Endodermal cell (in vitro differentiated cells): ENCODE results near the gene HMCES. TPM values are rescaled to one million over a fixed set of nuclear protein-coding genes. Genes with fewer than 3 reads are reported as not detected.
A peak's percentile ranks its signal among the peaks of the same experiment; 100 is the strongest.

Source experiments
- DNase-seq: peaks from one replicate; pipeline ENCODE4 v3.0.0-alpha.2; 2017
- H3K27ac ChIP-seq: 2 replicates; pipeline ENCODE4 v1.5.1; 2013; ENCODE audit warnings: mild to moderate bottlenecking, low read depth, low read length, moderate library complexity
- H3K27me3 ChIP-seq: 2 replicates; pipeline ENCODE4 v1.6.1; 2013; ENCODE audit warnings: mild to moderate bottlenecking, low read length, moderate library complexity; ENCODE audit not compliant: insufficient read depth, control insufficient read depth, poor library complexity, severe bottlenecking
- H3K36me3 ChIP-seq: 2 replicates; pipeline ENCODE4 v1.7.0; 2013; ENCODE audit warnings: mild to moderate bottlenecking, low read length, moderate library complexity; ENCODE audit not compliant: control insufficient read depth, insufficient read depth
- H3K4me1 ChIP-seq: one replicate; pipeline ENCODE4 v1.7.0; 2013; ENCODE audit warnings: low read length; ENCODE audit not compliant: control insufficient read depth, insufficient read depth
- H3K4me3 ChIP-seq: 2 replicates; pipeline ENCODE4 v1.5.1; 2013; ENCODE audit warnings: mild to moderate bottlenecking, low read length, moderate library complexity
- H3K9ac ChIP-seq: 2 replicates; pipeline ENCODE4 v1.6.1; 2013; ENCODE audit warnings: mild to moderate bottlenecking, low read length, moderate library complexity; ENCODE audit not compliant: poor library complexity, severe bottlenecking; ENCODE audit errors: extremely low read depth
- H3K9me3 ChIP-seq: 2 replicates; pipeline ENCODE4 v1.6.1; 2013; ENCODE audit warnings: mild to moderate bottlenecking, low read length, moderate library complexity; ENCODE audit not compliant: control insufficient read depth
- H3K27ac Mint-ChIP-seq: 2 replicates; pipeline ENCODE4 v1.8.0; 2020; ENCODE audit warnings: mixed read lengths
- H3K27me3 Mint-ChIP-seq: 2 replicates; pipeline ENCODE4 v1.8.0; 2021; ENCODE audit warnings: mild to moderate bottlenecking, mixed read lengths; ENCODE audit not compliant: insufficient read depth
- H3K36me3 Mint-ChIP-seq: 2 replicates; pipeline ENCODE4 v1.8.0; 2020; ENCODE audit warnings: low read depth, mixed read lengths
- H3K4me1 Mint-ChIP-seq: 2 replicates; pipeline ENCODE4 v1.8.0; 2020; ENCODE audit warnings: mixed read lengths
- H3K4me3 Mint-ChIP-seq: 2 replicates; pipeline ENCODE4 v1.8.0; 2020; ENCODE audit warnings: mild to moderate bottlenecking, moderate library complexity, mixed read lengths
- H3K9me3 Mint-ChIP-seq: 2 replicates; pipeline ENCODE4 v1.8.0; 2020; ENCODE audit warnings: mild to moderate bottlenecking, mixed read lengths
- WGBS, 2 experiments: methylation state at CpG; one replicate each; pipeline versions ENCODE4 v1.1.5 to v1.1.7; 2013; ENCODE audit warnings: missing lambda C conversion rate in 2 of 2, mixed read lengths in 1 of 2; ENCODE audit not compliant: insufficient coverage in 1 of 2, insufficient read length in 1 of 2; 5-methylcytosine and 5-hydroxymethylcytosine counted together
- total RNA-seq, 2 donors: library from RNA; stranded (reverse); fragmentation: NEBNext Ultra II Directional in 1 of 2; extraction: Animal tissue kit (Norgen Biotek cat#: 25700) in 1 of 2; gene quantifications; 2 replicates in 1 of 2; 3 replicates in 1 of 2; pipeline ENCODE4 v1.2.1, GENCODE V29; 2021
- TF ChIP-seq, protein P1 (sequence below): fragments of 200-600 bp; sonication (generic); conservative IDR thresholded peaks from 2 replicates; pipeline ENCODE4 v1.5.0; 2021; ENCODE audit warnings: antibody characterized with exemption, mild to moderate bottlenecking

The HMCES gene
- total RNA-seq, 2 donors from 2014 or later, result 42.9 to 46.9 TPM

DNA sequence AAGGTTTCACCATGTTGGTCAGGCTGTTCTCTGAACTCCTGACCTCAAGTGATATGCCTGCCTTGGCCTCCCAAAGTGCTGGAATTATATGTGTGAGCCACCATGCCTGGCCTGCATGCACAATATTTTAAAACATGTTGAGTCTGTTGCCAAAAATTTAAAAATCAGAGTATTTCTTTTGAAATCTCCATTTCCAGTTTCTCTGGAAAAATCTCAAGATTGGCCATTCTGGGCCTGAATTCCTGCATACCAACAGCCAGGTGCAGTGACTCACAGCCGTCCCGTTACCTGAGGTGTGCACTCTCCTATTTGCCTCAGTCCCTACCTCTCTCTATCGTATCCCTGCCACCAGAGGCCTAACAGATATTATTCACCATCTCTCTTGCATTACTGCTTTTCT lies 44.2 kb upstream of the HMCES start:
- Histone ChIP-seq H3K9me3 (no peaks in the 10 kb centered on the region), H3K4me1 (no peaks in the 10 kb centered on the region), H3K36me3 (no peaks in the 10 kb centered on the region), H3K9ac (no peak overlapping the region), H3K27me3 (no peaks in the 10 kb centered on the region), H3K4me3 (no peak overlapping the region), H3K27ac (no peak overlapping the region)
- Mint-ChIP-seq H3K4me1 (peaks cover 4% of the 10 kb centered on the region), H3K4me3 (no peak overlapping the region), H3K27me3 (no peaks in the 10 kb centered on the region), H3K36me3 (no peaks in the 10 kb centered on the region), H3K27ac (no peak overlapping the region), H3K9me3 (no peaks in the 10 kb centered on the region)
- no peak for DNase-seq
- TF ChIP-seq, protein P1, sequence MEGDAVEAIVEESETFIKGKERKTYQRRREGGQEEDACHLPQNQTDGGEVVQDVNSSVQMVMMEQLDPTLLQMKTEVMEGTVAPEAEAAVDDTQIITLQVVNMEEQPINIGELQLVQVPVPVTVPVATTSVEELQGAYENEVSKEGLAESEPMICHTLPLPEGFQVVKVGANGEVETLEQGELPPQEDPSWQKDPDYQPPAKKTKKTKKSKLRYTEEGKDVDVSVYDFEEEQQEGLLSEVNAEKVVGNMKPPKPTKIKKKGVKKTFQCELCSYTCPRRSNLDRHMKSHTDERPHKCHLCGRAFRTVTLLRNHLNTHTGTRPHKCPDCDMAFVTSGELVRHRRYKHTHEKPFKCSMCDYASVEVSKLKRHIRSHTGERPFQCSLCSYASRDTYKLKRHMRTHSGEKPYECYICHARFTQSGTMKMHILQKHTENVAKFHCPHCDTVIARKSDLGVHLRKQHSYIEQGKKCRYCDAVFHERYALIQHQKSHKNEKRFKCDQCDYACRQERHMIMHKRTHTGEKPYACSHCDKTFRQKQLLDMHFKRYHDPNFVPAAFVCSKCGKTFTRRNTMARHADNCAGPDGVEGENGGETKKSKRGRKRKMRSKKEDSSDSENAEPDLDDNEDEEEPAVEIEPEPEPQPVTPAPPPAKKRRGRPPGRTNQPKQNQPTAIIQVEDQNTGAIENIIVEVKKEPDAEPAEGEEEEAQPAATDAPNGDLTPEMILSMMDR, result no peak
- 92 to 96% methylated on average over 2 to 3 of the region's 3 CpGs for WGBS, 2 experiments

DNA sequence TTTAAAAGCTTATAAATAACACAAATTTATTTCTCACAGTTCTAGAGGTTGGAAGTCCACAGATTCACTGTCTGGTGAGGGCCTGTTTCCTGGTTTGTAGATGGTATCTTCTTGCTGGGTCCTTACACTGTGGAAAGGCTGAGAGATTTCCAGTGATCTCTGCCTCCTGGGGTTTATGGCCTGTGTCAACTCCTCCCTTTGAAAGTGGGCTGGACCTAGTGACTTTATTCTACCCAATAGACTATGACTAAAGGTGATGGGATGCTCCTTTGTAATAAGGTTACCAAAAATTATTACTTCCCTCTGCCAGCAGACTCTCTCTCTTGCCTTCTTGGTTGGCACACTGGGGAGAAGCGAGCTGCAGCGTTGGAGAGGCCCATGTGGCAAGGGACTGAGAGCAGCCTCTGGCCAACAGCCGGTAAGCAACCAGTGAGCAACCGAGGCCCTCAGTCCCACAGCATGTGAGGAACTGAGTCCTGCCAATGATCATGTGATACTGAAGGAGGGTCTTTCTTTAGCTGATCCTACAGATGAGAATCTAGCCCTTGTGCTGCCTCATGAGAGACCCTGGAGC lies 43.2 kb upstream of the HMCES start:
- Histone ChIP-seq H3K4me3 (no peak overlapping the region), H3K27me3 (no peaks in the 10 kb centered on the region), H3K9me3 (no peaks in the 10 kb centered on the region), H3K4me1 (no peaks in the 10 kb centered on the region), H3K9ac (no peak overlapping the region), H3K36me3 (no peaks in the 10 kb centered on the region), H3K27ac (no peak overlapping the region)
- Mint-ChIP-seq H3K4me3 (no peak overlapping the region), H3K9me3 (no peaks in the 10 kb centered on the region), H3K36me3 (no peaks in the 10 kb centered on the region), H3K27me3 (no peaks in the 10 kb centered on the region), H3K4me1 (peaks cover 8% of the 10 kb centered on the region), H3K27ac (no peak overlapping the region)
- DNase-seq, result no peak
- WGBS, 2 experiments, result 90 to 100% methylated on average over 1 to 4 of the region's 4 CpGs
- TF ChIP-seq, protein P1, result no peak

DNA sequence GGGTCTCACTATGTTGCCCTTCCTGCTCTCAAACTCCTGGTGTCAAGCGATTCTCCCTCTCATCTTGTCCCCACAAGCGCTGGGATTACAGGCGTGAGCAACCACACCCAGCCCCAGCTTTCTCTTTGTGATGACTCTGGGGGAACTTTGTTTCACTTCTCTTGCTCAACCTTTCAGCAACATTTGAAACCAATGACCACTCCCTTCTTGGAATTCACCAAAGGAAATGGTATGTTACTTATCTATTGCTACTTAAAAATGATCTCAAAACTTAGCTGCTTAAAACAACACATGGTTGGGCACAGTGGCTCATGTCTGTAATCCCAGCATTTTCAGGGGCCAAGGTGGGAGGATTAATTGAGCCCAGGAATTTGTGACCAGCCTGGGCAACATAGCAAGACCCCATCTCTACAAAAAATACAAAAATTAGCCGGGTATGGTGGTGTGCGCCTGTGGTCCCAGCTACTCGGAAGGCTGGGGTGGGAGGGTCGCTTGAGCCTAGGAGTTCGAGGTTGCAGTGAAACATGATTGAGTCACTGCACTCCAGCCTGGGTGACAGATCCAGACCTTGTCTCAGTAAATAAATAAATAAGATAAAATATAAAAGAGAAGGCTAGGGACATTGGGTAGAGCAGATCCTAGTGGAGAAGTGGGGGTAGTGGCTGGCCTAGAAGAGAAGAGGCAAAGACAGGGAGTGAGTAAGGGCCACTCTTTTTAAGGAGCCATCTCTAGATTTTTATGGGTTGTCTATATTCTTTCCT lies 39.5 kb upstream of the HMCES start:
- H3K4me3 Mint-ChIP-seq, result no peak overlapping the region

More for the DNA sequence above, 39.5 kb upstream of the HMCES start:
- Histone ChIP-seq H3K4me1 (no peaks in the 10 kb centered on the region), H3K9me3 (no peaks in the 10 kb centered on the region), H3K9ac (no peak overlapping the region), H3K4me3 (no peak overlapping the region), H3K27me3 (no peaks in the 10 kb centered on the region), H3K27ac (no peak overlapping the region), H3K36me3 (no peaks in the 10 kb centered on the region)
- TF ChIP-seq, protein P1, result peak; percentile 41
- DNase-seq, result no peak
- no peak overlapping the region for H3K27ac Mint-ChIP-seq
- H3K36me3 Mint-ChIP-seq, result no peaks in the 10 kb centered on the region
- no peaks in the 10 kb centered on the region for H3K27me3 Mint-ChIP-seq
- WGBS, 2 experiments, result 92 to 100% methylated on average over 8 of the region's 8 CpGs
- no peaks in the 10 kb centered on the region for H3K9me3 Mint-ChIP-seq
- peaks cover 4% of the 10 kb centered on the region for H3K4me1 Mint-ChIP-seq
